Activated T-cell treated with anti-CD3 and anti-CD28 coated beads, Interleukin-2, amount 50 U/mL, for 4 hours (primary cell): ENCODE measurements around the gene GPRIN2. TPM values are rescaled to one million over a fixed set of nuclear protein-coding genes. Genes with fewer than 3 reads are reported as not detected.
A peak's percentile ranks its signal among the peaks of the same experiment; 100 is the strongest.
"Not testable (repeated sequence)": the region's sequence is repeated elsewhere in the genome, so short reads cannot be mapped to it uniquely, and the experiment has no call there.

Experiments used
- ATAC-seq, 2 donors: fragments of 200-7000 bp; cut with Tn5 transposase; one replicate each; pipeline ENCODE4 v1.10.0; 2021
- DNase-seq: peaks from one replicate; pipeline ENCODE4 v3.0.0-alpha.2; 2020
- H3K27me3 Mint-ChIP-seq: one replicate; pipeline ENCODE4 v1.8.0; 2021; ENCODE audit warnings: low read depth, mixed read lengths
- H3K36me3 Mint-ChIP-seq: one replicate; pipeline ENCODE4 v1.8.0; 2022; ENCODE audit warnings: mixed read lengths; ENCODE audit not compliant: insufficient read depth
- H3K4me1 Mint-ChIP-seq: one replicate; pipeline ENCODE4 v1.8.0; 2021; ENCODE audit warnings: low read depth, mixed read lengths
- H3K4me3 Mint-ChIP-seq: one replicate; pipeline ENCODE4 v1.8.0; 2021; ENCODE audit warnings: mild to moderate bottlenecking, moderate library complexity, mixed read lengths
- H3K9me3 Mint-ChIP-seq: one replicate; pipeline ENCODE4 v1.8.0; 2021; ENCODE audit warnings: mixed read lengths
- total RNA-seq, 3 donors: library from RNA; stranded (reverse); gene quantifications; one replicate each; pipeline ENCODE4 v1.2.1, GENCODE V29; 2021

GPRIN2 gene
- total RNA-seq, 3 donors from 2014 or later = not detected

DNA sequence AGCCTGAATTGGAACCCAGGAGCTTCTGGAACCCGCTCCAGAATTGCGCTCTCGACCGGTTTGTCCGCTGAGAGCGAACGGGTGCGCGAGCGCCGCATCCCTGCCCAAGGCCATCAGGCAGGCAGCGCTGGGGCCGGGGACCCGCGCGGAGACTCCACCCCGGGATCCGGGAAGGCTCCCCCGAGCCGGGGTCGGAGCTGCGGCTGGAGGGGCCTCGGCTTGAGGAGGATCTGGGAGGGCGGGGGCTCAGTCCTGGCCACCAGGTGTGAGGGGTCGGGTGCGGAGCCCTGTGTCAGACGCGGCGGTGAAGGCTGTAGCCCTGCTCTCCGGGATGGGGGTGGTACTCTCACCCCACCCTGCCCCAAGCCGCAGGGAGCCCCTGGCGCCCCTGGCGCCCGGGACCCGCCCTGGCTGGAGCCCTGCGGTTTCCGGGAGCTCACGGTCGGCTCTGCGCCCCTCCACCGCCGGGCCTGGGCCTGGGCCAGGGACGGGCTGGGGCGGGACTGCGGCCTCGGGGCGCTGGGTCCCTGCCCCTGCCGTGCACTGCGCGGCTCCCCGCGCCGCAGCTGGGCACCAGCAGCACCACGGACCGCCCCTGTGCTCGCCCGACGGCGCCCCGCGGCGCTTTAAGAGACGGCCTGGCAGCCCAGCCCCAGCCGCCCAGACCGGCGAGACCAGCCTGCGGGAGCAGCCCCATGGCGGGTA, 22.2 kb upstream of the GPRIN2 start, which contains the start of gene SYT15:
SYT15 (plus strand) TSS at position 655 of the 705 bp plus-strand sequence; CDS start at position 696, 41 bp downstream.
- not testable (repeated sequence) for H3K36me3 Mint-ChIP-seq, H3K9me3 Mint-ChIP-seq, H3K4me1 Mint-ChIP-seq, DNase-seq, H3K4me3 Mint-ChIP-seq, H3K27me3 Mint-ChIP-seq
- ATAC-seq = peak; percentile 9 to 20

DNA sequence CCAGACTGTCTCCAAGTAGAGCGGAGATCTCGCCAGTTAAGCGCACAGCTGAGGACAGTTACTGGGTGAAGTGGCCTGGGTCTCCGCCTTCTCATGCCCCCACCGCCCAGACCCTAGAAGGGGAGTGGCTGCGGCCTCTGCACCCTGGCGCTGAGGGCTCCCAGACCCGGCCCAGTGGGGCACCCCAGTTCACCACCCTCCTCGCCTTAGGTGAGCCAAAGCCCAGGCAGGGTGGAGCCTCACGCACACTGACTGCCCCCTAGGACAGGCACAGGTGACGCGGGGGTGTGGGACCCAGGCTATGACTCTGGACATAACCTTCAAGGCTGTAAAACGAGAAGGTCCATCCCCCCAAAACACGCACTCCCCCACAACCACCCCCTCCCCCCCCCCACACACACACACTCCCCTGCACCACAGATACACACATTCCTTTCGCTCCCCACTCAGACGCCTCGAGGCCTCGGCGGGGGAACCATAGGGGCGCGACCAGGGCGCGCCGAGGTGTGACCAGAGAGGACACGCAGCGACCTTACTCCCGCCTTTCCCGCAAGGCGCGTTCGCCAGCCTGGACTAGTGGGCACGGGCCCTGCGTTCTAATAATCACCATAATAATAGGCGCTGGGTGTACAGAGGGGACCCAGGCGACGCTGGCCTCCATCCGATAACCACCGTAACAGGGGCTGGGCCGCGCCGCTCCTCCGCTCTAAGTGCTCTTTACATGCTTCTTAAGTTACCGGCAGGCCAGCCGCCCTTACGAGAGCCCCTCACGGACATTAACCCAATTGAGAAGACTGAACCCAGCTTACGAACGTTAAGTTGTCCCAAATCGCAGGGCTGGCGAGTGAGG, 21.4 kb upstream of the GPRIN2 start:
- ATAC-seq, H3K4me1 Mint-ChIP-seq, DNase-seq, H3K4me3 Mint-ChIP-seq, H3K27me3 Mint-ChIP-seq, H3K36me3 Mint-ChIP-seq, H3K9me3 Mint-ChIP-seq: not testable (repeated sequence)

DNA sequence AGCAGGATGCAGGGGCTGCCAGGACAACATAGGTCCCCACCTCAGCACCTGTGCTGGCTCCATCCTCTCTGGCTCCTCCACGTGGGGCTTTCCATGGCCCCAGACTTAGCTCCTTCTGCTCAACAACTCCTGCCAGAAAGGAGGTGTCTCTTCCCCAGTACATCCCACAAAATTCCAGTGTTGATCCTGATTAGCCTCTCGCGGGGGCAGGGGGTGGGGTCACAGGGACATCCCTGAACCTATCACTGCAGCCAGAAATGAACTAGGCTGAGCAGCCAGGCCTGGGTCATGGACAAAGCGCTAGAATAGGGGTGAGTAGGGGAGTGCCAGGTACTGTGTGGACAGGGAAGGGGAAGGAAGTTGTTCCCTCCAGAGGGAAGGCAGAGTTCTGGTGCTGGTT, 17.4 kb upstream of the GPRIN2 start:
- not testable (repeated sequence) for H3K27me3 Mint-ChIP-seq, H3K36me3 Mint-ChIP-seq, H3K4me3 Mint-ChIP-seq, H3K9me3 Mint-ChIP-seq, DNase-seq, ATAC-seq, H3K4me1 Mint-ChIP-seq

- not testable (repeated sequence) for H3K36me3 Mint-ChIP-seq, ATAC-seq, DNase-seq, H3K4me1 Mint-ChIP-seq, H3K9me3 Mint-ChIP-seq, H3K27me3 Mint-ChIP-seq, H3K4me3 Mint-ChIP-seq
Observed at GRCh38 chr10:46573314-46573713, 16.9 kb upstream of the GPRIN2 start.

DNA sequence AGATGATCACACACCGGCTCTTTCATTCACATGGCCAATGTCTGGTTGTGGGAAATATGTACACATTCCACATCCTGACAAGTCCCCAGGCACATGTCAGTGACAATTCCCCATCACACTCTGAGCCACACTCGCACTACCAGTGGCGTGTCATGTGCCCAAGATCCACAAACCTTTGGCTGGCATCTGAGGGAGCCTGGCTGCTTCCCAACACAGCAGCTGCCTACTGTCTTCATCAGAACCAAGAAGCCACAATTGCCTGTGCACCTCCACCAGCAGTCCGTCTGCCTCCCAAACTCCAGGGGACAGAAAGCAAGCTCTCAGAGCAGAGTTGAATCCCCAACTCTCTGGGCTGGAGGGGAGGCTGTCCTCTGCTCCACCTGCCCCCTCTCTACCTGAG, 16.3 kb upstream of the GPRIN2 start:
- not testable (repeated sequence) for H3K9me3 Mint-ChIP-seq, H3K4me3 Mint-ChIP-seq, H3K4me1 Mint-ChIP-seq, H3K27me3 Mint-ChIP-seq, ATAC-seq, DNase-seq, H3K36me3 Mint-ChIP-seq

GRCh38 chr10:46570655-46571054, 14.2 kb upstream of the GPRIN2 start:
- DNase-seq, H3K36me3 Mint-ChIP-seq, H3K4me1 Mint-ChIP-seq, H3K4me3 Mint-ChIP-seq, ATAC-seq, H3K9me3 Mint-ChIP-seq, H3K27me3 Mint-ChIP-seq: not testable (repeated sequence)

- DNase-seq, H3K4me3 Mint-ChIP-seq, H3K4me1 Mint-ChIP-seq, H3K9me3 Mint-ChIP-seq, ATAC-seq, H3K36me3 Mint-ChIP-seq, H3K27me3 Mint-ChIP-seq: not testable (repeated sequence)
Observed at GRCh38 chr10:46567151-46567550, 10.7 kb upstream of the GPRIN2 start.

GRCh38 chr10:46565591-46566332, 9.3 kb upstream of the GPRIN2 start:
- H3K36me3 Mint-ChIP-seq, H3K4me1 Mint-ChIP-seq, H3K9me3 Mint-ChIP-seq, H3K27me3 Mint-ChIP-seq, H3K4me3 Mint-ChIP-seq: not testable (repeated sequence)
- peak; percentile 74 to 82 for ATAC-seq
- peak; percentile 27 for DNase-seq

- H3K4me1 Mint-ChIP-seq = peaks cover 3% of the 10 kb centered on the region
- H3K27me3 Mint-ChIP-seq = peaks cover 3% of the 10 kb centered on the region
- no peaks in the 10 kb centered on the region for H3K9me3 Mint-ChIP-seq
- DNase-seq (no peak), ATAC-seq (no peak)
- H3K4me3 Mint-ChIP-seq = no peak overlapping the region
- no peaks in the 10 kb centered on the region for H3K36me3 Mint-ChIP-seq
Observed at GRCh38 chr10:46560952-46561351, 4.5 kb upstream of the GPRIN2 start.

GRCh38 chr10:46560381-46560780, 3.9 kb upstream of the GPRIN2 start:
- ATAC-seq (no peak), DNase-seq (no peak)
- Mint-ChIP-seq H3K4me3 (no peak overlapping the region), H3K9me3 (no peaks in the 10 kb centered on the region), H3K4me1 (peaks cover 5% of the 10 kb centered on the region), H3K27me3 (peaks cover 7% of the 10 kb centered on the region), H3K36me3 (no peaks in the 10 kb centered on the region)

GRCh38 chr10:46559231-46559671, 2.8 kb upstream of the GPRIN2 start:
- Mint-ChIP-seq H3K27me3 (peaks cover 7% of the 10 kb centered on the region), H3K4me1 (peaks cover 5% of the 10 kb centered on the region), H3K9me3 (no peaks in the 10 kb centered on the region), H3K4me3 (no peak overlapping the region), H3K36me3 (no peaks in the 10 kb centered on the region)
- no peak for DNase-seq
- ATAC-seq = no peak

- DNase-seq (no peak), ATAC-seq (no peak)
- Mint-ChIP-seq H3K4me1 (peaks cover 5% of the 10 kb centered on the region), H3K9me3 (no peaks in the 10 kb centered on the region), H3K4me3 (no peak overlapping the region), H3K36me3 (no peaks in the 10 kb centered on the region), H3K27me3 (peaks cover 7% of the 10 kb centered on the region)
Observed at GRCh38 chr10:46558392-46559185, 2.1 kb upstream of the GPRIN2 start.

GRCh38 chr10:46558122-46558391, 1.6 kb upstream of the GPRIN2 start:
- ATAC-seq (no peak), DNase-seq (no peak)
- Mint-ChIP-seq H3K9me3 (no peaks in the 10 kb centered on the region), H3K27me3 (peaks cover 7% of the 10 kb centered on the region), H3K4me3 (no peak overlapping the region), H3K36me3 (no peaks in the 10 kb centered on the region), H3K4me1 (peaks cover 5% of the 10 kb centered on the region)
